AG09309 (cell line): ENCODE data around the gene SLC41A2.
A peak's percentile ranks its signal among the peaks of the same experiment; 100 is the strongest.
"Not testable (repeated sequence)": the region's sequence is repeated elsewhere in the genome, so short reads cannot be mapped to it uniquely, and the experiment has no call there.

ENCODE experiments used
- DNase-seq: peaks from one replicate; pipeline ENCODE4 v3.0.0-alpha.2; 2010; ENCODE audit warnings: low read depth
- H3K4me3 ChIP-seq: 2 replicates; pipeline ENCODE4 v1.5.1; 2011; ENCODE audit warnings: mild to moderate bottlenecking, low read depth, low read length, moderate library complexity; ENCODE audit not compliant: control insufficient read depth
- TF ChIP-seq, protein P1 (sequence below): IDR thresholded peaks from 2 replicates; pipeline ENCODE4 v1.5.1; 2011; ENCODE audit warnings: mild to moderate bottlenecking, low read depth, low read length, inconsistent platforms; ENCODE audit not compliant: insufficient read depth, control insufficient read depth; ENCODE audit errors: missing control alignments

The SLC41A2 gene

DNA sequence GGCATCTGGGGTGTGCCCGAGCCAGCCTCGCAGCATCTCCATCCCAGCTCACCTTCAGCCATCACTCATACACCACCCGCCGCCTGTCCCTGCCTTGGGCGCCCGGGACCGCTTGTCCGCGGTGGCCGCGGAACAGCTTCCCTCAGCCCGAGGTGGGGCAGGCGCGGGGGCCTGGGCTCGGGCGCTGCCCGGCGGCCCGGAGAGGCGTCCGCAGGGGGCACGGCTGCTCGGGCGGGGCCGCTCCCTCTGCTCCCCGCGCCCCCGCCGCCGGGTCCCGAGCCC lies 430 bp downstream of the SLC41A2 start:
- TF ChIP-seq, protein P1, sequence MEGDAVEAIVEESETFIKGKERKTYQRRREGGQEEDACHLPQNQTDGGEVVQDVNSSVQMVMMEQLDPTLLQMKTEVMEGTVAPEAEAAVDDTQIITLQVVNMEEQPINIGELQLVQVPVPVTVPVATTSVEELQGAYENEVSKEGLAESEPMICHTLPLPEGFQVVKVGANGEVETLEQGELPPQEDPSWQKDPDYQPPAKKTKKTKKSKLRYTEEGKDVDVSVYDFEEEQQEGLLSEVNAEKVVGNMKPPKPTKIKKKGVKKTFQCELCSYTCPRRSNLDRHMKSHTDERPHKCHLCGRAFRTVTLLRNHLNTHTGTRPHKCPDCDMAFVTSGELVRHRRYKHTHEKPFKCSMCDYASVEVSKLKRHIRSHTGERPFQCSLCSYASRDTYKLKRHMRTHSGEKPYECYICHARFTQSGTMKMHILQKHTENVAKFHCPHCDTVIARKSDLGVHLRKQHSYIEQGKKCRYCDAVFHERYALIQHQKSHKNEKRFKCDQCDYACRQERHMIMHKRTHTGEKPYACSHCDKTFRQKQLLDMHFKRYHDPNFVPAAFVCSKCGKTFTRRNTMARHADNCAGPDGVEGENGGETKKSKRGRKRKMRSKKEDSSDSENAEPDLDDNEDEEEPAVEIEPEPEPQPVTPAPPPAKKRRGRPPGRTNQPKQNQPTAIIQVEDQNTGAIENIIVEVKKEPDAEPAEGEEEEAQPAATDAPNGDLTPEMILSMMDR, result no peak
- no peak for DNase-seq
- peak overlapping the region; percentile 84 for H3K4me3 ChIP-seq

DNA sequence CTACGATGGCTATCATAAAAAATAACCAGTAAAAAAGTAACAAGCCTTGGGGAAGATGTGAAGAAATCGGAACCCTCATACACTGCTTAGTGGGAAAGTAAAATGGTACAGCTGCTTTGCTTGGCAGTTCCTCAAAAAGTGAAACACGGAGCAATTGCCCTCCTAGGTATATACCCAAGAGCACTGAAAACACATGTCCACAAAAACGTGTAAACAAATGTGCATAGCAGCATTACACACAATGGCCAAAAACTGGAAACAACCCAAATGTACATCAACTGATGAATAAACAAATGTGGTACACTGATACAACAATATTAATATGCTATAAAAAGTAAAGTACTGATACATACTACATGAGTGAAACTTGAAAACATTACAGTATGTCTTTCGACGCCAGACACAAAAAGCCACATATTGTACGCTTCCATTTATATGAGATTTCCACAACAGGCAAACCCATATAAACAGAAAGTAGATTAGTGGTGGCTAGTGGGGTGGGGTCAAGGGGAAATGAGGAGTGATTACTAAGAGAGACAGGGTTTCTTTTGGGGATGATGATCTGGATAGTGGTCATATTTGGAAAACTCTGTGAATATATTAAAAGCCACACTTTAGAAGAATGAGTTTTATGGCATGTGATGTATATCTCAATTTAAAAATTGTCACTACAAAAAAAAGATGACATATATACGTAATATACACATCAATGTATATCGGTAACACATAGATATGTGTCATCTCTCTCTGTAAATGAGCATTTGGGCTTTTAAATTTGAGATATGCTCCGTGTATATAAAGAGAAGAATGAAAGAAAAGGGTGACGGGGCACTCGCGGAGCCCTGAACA lies 996 bp downstream of the SLC41A2 start:
- H3K4me3 ChIP-seq, result peak overlapping the region; percentile 84
- TF ChIP-seq, protein P1, result no peak
- no peak for DNase-seq

DNA sequence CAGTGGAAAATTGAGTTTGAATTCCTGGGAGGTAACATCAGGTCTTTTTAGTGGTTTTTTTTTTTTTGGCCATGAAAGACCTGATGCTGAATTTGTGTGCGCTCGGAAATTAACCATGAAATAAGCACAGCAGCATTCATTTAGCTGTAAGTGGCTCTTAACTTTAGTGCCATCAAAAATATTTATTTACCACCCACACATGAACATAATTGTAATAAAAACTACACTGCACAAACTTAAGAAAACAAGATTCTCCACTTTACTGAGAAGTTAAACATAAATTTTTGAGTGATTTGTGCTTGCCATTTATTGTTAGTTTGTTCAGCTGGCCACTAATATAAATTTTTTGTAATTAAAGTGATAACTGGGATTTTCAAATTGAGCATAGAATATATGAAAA lies 2.4 kb downstream of the SLC41A2 start:
- no peak overlapping the region for H3K4me3 ChIP-seq
- no peak for DNase-seq
- TF ChIP-seq, protein P1, result no peak

DNA sequence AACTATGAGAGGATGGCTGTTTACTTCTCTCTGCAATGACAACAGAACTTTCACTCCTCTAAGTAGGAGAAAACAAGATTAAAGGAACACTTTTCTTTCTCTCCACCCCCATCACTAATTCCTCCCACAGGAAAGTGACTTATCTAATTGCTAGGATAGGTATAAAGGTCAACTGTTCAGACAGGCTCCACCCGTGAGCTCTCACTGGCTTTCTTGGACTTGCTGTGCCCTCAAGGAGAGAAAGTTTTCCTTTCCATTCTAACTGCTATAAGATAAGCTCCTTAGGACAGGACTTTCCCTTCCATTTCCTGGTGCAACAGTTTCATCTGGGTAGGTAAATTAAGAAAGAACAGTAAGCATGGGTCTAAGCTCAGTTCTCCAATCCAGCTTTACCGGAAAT lies 4.8 kb downstream of the SLC41A2 start:
- no peak overlapping the region for H3K4me3 ChIP-seq
- no peak for DNase-seq
- TF ChIP-seq, protein P1, result no peak

DNA sequence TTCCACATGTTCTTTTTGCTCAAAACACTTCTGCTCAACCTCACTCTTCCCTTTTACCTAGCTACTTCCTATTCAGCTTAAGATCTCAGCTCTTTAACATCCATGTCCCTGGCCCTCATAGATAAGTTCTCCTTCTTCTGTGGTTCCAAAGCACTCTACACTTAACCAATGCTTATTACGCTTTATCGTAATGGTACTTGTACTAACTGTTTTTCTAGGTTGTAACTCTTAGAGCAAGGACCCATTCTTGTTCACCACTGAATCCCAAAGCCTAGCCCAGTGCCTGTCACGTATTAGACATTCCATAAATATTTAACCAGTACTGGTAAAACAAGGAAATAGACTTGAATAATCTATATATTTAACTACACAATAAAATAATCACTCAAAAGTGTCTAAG lies 5.3 kb downstream of the SLC41A2 start:
- no peak overlapping the region for H3K4me3 ChIP-seq
- TF ChIP-seq, protein P1, result no peak
- DNase-seq, result no peak

DNA sequence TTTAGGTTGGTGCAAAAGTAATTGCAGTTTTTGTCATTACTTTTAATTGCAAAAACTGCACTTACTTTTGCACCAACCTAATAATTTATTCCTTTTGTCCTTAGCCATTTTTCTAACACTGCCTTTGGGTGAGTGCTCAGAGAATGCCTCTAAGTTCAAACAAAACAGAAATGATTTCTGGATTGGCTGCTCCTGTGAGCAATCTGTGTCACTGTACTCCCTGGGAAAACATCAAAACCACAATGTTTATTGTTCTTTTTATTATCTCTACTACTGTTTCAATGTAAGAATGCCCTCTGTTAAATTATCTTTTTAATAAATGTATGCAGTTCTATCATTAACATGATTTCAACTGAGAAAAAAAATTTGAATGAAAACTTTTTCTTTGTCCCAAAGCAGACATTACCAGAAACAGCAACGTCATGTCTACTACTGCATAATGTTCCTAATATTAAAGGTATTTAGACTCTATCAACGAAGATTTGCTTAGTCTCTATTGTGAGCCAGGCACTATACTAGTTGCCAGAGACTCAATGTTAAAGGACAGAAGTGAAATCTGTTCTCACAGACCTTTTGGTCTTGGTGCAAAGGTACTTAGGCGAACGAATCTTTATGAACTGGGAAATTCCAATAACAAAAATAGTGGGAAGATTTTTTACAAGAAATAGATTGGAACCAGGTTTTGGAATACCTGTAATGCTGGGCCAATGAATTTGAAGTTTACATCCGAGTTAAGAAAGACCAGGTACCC lies 6.2 kb downstream of the SLC41A2 start:
- H3K4me3 ChIP-seq, result no peak overlapping the region
- TF ChIP-seq, protein P1, result no peak
- DNase-seq, result no peak

DNA sequence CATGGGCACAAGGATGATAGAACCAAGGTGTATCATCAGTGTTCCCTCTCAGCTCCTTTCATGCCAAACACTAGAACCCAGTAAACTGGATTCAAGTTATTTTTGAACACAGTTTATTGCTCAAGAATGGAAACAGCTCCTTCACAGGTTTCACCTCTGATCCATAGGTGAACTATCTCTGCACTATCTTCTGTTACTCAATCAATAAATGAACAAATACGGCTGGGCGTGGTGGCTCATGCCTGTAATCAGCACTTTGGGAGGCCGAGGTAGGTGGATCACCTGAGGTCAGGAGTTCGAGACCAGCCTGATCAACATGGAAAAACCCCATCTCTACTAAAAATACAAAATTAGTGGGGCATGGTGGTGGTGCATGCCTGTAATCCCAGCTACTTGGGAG lies 9.4 kb downstream of the SLC41A2 start:
- DNase-seq, H3K4me3 ChIP-seq: not testable (repeated sequence)
